K562 (cell line): ENCODE results near the gene MCL1. TPM values are rescaled to one million over a fixed set of nuclear protein-coding genes. Genes with fewer than 3 reads are reported as not detected.
A peak's percentile ranks its signal among the peaks of the same experiment; 100 is the strongest.

ENCODE experiments used
- ATF7 ChIP-seq: fragments of 450-650 bp; IDR thresholded peaks from 2 replicates; pipeline ENCODE4 v1.7.1; 2014; ENCODE audit warnings: mild to moderate bottlenecking, moderate library complexity
- CBX5 ChIP-seq: IDR thresholded peaks from 2 replicates; pipeline ENCODE4 v1.6.1; 2014; ENCODE audit warnings: low read depth, borderline replicate concordance
- FOXK1 ChIP-seq: sonication (generic); formaldehyde crosslinking; IDR thresholded peaks from 2 replicates; pipeline ENCODE4 v1.8.0; 2022; ENCODE audit warnings: missing genetic modification reagents, mild to moderate bottlenecking, borderline replicate concordance
- HDAC6 ChIP-seq: IDR thresholded peaks from 2 replicates; pipeline ENCODE4 v1.6.1; 2012; ENCODE audit warnings: low read depth, mild to moderate bottlenecking, control low read depth, inconsistent platforms, low read length, moderate library complexity
- HMG20A ChIP-seq: fragments of 450-650 bp; formaldehyde crosslinking; conservative IDR thresholded peaks from 2 replicates; pipeline ENCODE4 v1.4.0; 2020; ENCODE audit warnings: mild to moderate bottlenecking, mixed read lengths
- HNRNPL ChIP-seq: fragments of 200-400 bp; formaldehyde crosslinking; IDR thresholded peaks from 2 replicates; pipeline ENCODE4 v1.6.1; 2017; ENCODE audit warnings: low read depth, mild to moderate bottlenecking, low read length
- KLF10 ChIP-seq: fragments of 250-450 bp; sonication (Bioruptor Pico); IDR thresholded peaks from 2 replicates; pipeline ENCODE4 v1.6.1; 2021; ENCODE audit warnings: matching md5 sums
- MTA1 ChIP-seq: fragments of 450-650 bp; IDR thresholded peaks from 2 replicates; pipeline ENCODE4 v1.6.1; 2017; ENCODE audit warnings: borderline replicate concordance
- NFE2L1 ChIP-seq: fragments of 450-650 bp; IDR thresholded peaks from 2 replicates; pipeline ENCODE4 v1.6.1; 2016; ENCODE audit warnings: missing genetic modification characterization, low read depth, mild to moderate bottlenecking, missing compliant biosample characterization, moderate library complexity, borderline replicate concordance
- PYGO2 ChIP-seq: fragments of 450-650 bp; IDR thresholded peaks from 2 replicates; pipeline ENCODE4 v1.6.1; 2016; ENCODE audit warnings: mild to moderate bottlenecking, missing genetic modification characterization, moderate library complexity, missing compliant biosample characterization
- SREBF1 ChIP-seq: fragments of 150-350 bp; IDR thresholded peaks from 2 replicates; pipeline ENCODE4 v1.6.1; 2014; ENCODE audit warnings: antibody characterized with exemption, low read depth, low read length, borderline replicate concordance
- ZBTB2 ChIP-seq: fragments of 450-650 bp; IDR thresholded peaks from 2 replicates; pipeline ENCODE4 v1.6.1; 2016; ENCODE audit warnings: antibody characterized with exemption
- ZMIZ1 ChIP-seq, 2 experiments: fragments of 150-350 bp in 1 of 2; IDR thresholded peaks; 2 replicates each; pipeline ENCODE4 v1.6.1; 2012 to 2016; ENCODE audit warnings: low read depth in 2 of 2, low read length in 2 of 2, mild to moderate bottlenecking in 1 of 2, moderate library complexity in 1 of 2
- polyA plus RNA-seq, 8 experiments: library from polyadenylated mRNA; depleted of rRNA in 4 of 8; stranded (reverse) in 5 of 8; unstranded in 3 of 8; fragments of >200 nt; fragmentation: Nextera tagmentation in 2 of 8; fragmentation: Illumina TruSeq in 1 of 8; extraction: Ambion mirVana in 2 of 8; extraction: Trizol in 1 of 8; gene quantifications; 2 replicates each; pipeline versions ENCODE4 v1.2.1 to v1.2.3, GENCODE V29; 2011 to 2014; ENCODE audit warnings: inconsistent platforms in 1 of 8, missing spikeins in 1 of 8
- total RNA-seq, 7 experiments: library from RNA; depleted of rRNA in 6 of 7; stranded (reverse); fragments of >200 nt in 6 of 7; fragmentation: Illumina TruSeq in 2 of 7; extraction: Trizol in 2 of 7; gene quantifications; 2 replicates each; pipeline versions ENCODE4 v1.2.1 to v1.2.3, GENCODE V29; 2011 to 2021; ENCODE audit warnings: low replicate concordance in 1 of 7
- TF ChIP-seq, protein P1 (sequence below): sonication (generic); formaldehyde crosslinking; IDR thresholded peaks from 2 replicates; pipeline ENCODE4 v1.8.0; 2022; ENCODE audit warnings: mild to moderate bottlenecking, missing genetic modification reagents

The MCL1 gene
- total and polyA plus RNA-seq, 9 of the 15 experiments (the other 6 are each of a cell fraction or from before 2014, with no cell fraction given): 27.1 to 224 (median 138) TPM

GRCh38 chr1:150548632-150549495 lies 30.5 kb downstream of the MCL1 start, which contains the start of gene ADAMTSL4 (continued):
- no peak; a peak in 1 of 4 replicates for TF ChIP-seq ZMIZ1 (IDR thresholded peaks at IDR 0.05; ENCODE audit: low read depth in 2 of 2, low read length in 2 of 2)
- no peak for TF ChIP-seq HMG20A (CRISPR knock-in tag)
- no peak for TF ChIP-seq SREBF1
- TF ChIP-seq NFE2L1 (tag): no peak
- peak; percentile 52; the same call in 1 of the 2 replicates for TF ChIP-seq FOXK1 (CRISPR knock-in tag)
- peak; percentile 45 for TF ChIP-seq ATF7
- no peak for TF ChIP-seq CBX5
- TF ChIP-seq HDAC6: no peak
- no peak for TF ChIP-seq KLF10 (CRISPR knock-in tag)
- TF ChIP-seq, protein P1, sequence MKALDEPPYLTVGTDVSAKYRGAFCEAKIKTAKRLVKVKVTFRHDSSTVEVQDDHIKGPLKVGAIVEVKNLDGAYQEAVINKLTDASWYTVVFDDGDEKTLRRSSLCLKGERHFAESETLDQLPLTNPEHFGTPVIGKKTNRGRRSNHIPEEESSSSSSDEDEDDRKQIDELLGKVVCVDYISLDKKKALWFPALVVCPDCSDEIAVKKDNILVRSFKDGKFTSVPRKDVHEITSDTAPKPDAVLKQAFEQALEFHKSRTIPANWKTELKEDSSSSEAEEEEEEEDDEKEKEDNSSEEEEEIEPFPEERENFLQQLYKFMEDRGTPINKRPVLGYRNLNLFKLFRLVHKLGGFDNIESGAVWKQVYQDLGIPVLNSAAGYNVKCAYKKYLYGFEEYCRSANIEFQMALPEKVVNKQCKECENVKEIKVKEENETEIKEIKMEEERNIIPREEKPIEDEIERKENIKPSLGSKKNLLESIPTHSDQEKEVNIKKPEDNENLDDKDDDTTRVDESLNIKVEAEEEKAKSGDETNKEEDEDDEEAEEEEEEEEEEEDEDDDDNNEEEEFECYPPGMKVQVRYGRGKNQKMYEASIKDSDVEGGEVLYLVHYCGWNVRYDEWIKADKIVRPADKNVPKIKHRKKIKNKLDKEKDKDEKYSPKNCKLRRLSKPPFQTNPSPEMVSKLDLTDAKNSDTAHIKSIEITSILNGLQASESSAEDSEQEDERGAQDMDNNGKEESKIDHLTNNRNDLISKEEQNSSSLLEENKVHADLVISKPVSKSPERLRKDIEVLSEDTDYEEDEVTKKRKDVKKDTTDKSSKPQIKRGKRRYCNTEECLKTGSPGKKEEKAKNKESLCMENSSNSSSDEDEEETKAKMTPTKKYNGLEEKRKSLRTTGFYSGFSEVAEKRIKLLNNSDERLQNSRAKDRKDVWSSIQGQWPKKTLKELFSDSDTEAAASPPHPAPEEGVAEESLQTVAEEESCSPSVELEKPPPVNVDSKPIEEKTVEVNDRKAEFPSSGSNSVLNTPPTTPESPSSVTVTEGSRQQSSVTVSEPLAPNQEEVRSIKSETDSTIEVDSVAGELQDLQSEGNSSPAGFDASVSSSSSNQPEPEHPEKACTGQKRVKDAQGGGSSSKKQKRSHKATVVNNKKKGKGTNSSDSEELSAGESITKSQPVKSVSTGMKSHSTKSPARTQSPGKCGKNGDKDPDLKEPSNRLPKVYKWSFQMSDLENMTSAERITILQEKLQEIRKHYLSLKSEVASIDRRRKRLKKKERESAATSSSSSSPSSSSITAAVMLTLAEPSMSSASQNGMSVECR (CRISPR knock-in tag): peak; percentile 64; the same call in 1 of the 2 replicates
- no peak for TF ChIP-seq ZBTB2
- TF ChIP-seq MTA1: no peak
- TF ChIP-seq HNRNPL: peak; percentile 80; the same call in 1 of the 2 replicates
- TF ChIP-seq PYGO2 (tag): no peak
